Smooth muscle cell (in vitro differentiated cells): Measurements from ENCODE around the gene CCM2. TPM values are rescaled to one million over a fixed set of nuclear protein-coding genes. Genes with fewer than 3 reads are reported as not detected.

Source experiments
- DNase-seq: peaks from one replicate; lab custom pipeline; 2025; ENCODE audit not compliant: unreplicated experiment; lab: John Stamatoyannopoulos, UW
- H2AFZ ChIP-seq: fragments of 200-600 bp; sonication (generic); 2 replicates; pipeline ENCODE4 v1.6.0; 2016; ENCODE audit warnings: antibody characterized with exemption, low read depth, mild to moderate bottlenecking
- H3F3A ChIP-seq: fragments of 200-600 bp; sonication (generic); 2 replicates; pipeline ENCODE4 v1.6.0; 2017; ENCODE audit warnings: antibody characterized with exemption, low read depth
- H3K27ac ChIP-seq: fragments of 200-600 bp; sonication (generic); 2 replicates; pipeline ENCODE4 v1.5.1; 2016; ENCODE audit warnings: low read depth, mild to moderate bottlenecking
- H3K27me3 ChIP-seq: fragments of 200-600 bp; sonication (generic); 2 replicates; pipeline ENCODE4 v1.6.1; 2016; ENCODE audit warnings: low read depth, mild to moderate bottlenecking
- H3K36me3 ChIP-seq: fragments of 200-600 bp; sonication (generic); 2 replicates; pipeline ENCODE4 v1.5.1; 2016; ENCODE audit warnings: low read depth
- H3K4me1 ChIP-seq: fragments of 200-600 bp; sonication (generic); 2 replicates; pipeline ENCODE4 v1.5.1; 2016; ENCODE audit warnings: low read depth
- H3K4me2 ChIP-seq: fragments of 200-600 bp; sonication (generic); 2 replicates; pipeline ENCODE4 v1.6.0; 2016; ENCODE audit warnings: mild to moderate bottlenecking
- H3K4me3 ChIP-seq: fragments of 200-600 bp; sonication (generic); 2 replicates; pipeline ENCODE4 v1.5.1; 2016; ENCODE audit warnings: mild to moderate bottlenecking
- H3K79me2 ChIP-seq: fragments of 200-600 bp; sonication (generic); 2 replicates; pipeline ENCODE4 v1.6.0; 2016; ENCODE audit warnings: low read depth, mild to moderate bottlenecking
- H3K9ac ChIP-seq: fragments of 200-600 bp; sonication (generic); 2 replicates; pipeline ENCODE4 v1.6.0; 2016; ENCODE audit warnings: low read depth
- H3K9me3 ChIP-seq: fragments of 200-600 bp; sonication (generic); replicated peaks from 2 replicates; pipeline ENCODE4 v1.5.1; 2016; ENCODE audit warnings: low read depth
- H4K20me1 ChIP-seq: fragments of 200-600 bp; sonication (generic); 2 replicates; pipeline ENCODE4 v1.6.0; 2016; ENCODE audit warnings: low read depth
- WGBS: methylation state at CpG from one replicate; pipeline ENCODE4 v1.1.7; 2016; ENCODE audit warnings: low lambda C conversion rate; 5-methylcytosine and 5-hydroxymethylcytosine counted together
- polyA plus RNA-seq: library from polyadenylated mRNA; unstranded; fragments of >200 nt; fragmentation: Nextera tagmentation; extraction: Ambion mirVana; gene quantifications from 2 replicates; pipeline ENCODE4 v1.2.1, GENCODE V29; 2016
- total RNA-seq: library from RNA; depleted of rRNA; stranded (reverse); fragments of >200 nt; gene quantifications from 2 replicates; pipeline ENCODE4 v1.2.3, GENCODE V29; 2014
- TF ChIP-seq, protein P1 (sequence below): fragments of 200-600 bp; sonication (generic); IDR thresholded peaks from 2 replicates; pipeline ENCODE4 v1.5.1; 2017; ENCODE audit warnings: borderline replicate concordance, mild to moderate bottlenecking, antibody characterized with exemption; ENCODE audit not compliant: insufficient read depth, poor library complexity, severe bottlenecking

Gene CCM2
- total and polyA plus RNA-seq, 2 experiments from 2014 or later: 32.6 to 85.5 TPM

- Histone ChIP-seq H3K4me2 (no peak overlapping the region), H3K79me2 (no peaks in the 10 kb centered on the region), H3F3A (no peaks in the 10 kb centered on the region), H3K4me3 (no peak overlapping the region), H3K27ac (no peak overlapping the region), H3K4me1 (no peaks in the 10 kb centered on the region), H3K36me3 (no peaks in the 10 kb centered on the region), H4K20me1 (no peaks in the 10 kb centered on the region), H2AFZ (no peak overlapping the region), H3K9me3 (no peaks in the 10 kb centered on the region), H3K9ac (no peak overlapping the region), H3K27me3 (no peaks in the 10 kb centered on the region)
- WGBS: 93% methylated on average over 18 of the region's 18 CpGs
- TF ChIP-seq, protein P1, sequence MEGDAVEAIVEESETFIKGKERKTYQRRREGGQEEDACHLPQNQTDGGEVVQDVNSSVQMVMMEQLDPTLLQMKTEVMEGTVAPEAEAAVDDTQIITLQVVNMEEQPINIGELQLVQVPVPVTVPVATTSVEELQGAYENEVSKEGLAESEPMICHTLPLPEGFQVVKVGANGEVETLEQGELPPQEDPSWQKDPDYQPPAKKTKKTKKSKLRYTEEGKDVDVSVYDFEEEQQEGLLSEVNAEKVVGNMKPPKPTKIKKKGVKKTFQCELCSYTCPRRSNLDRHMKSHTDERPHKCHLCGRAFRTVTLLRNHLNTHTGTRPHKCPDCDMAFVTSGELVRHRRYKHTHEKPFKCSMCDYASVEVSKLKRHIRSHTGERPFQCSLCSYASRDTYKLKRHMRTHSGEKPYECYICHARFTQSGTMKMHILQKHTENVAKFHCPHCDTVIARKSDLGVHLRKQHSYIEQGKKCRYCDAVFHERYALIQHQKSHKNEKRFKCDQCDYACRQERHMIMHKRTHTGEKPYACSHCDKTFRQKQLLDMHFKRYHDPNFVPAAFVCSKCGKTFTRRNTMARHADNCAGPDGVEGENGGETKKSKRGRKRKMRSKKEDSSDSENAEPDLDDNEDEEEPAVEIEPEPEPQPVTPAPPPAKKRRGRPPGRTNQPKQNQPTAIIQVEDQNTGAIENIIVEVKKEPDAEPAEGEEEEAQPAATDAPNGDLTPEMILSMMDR: no peak
- DNase-seq: no peak
Observed at GRCh38 chr7:44970523-44971051, 29.4 kb upstream of the CCM2 start.

DNA sequence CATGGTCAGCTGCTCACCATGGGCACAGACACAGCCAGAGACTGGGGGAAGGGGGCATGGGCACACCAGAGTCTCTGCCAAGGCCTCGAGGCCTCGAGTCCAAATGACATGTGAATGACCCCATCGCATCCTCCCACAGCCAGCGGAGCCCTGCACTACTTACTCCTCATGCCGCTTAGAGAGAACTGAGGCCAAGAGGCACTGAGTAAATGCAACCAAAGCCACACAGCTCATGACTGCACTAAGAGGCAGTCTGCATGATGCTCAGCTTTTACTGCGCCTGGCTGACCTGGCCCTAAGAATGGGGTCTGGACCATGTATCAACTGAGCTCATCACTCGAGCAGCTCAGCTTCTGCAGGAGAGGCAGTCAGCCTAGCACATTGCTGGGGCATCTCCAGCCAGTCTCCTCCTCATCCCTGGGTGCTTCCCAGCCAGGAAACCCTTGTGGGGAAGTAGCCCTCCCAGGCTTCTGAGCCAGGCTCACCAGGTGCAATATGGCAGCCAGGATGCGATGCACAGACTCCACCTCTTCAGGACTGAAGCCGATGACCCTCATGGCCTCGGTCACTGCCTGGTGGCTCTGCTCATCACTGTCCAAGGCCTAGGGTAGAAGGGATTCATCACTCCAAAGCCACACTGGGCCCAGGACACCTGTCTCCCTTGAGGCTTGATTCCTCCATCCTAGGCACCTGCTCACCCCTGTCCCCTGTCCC, 28.7 kb upstream of the CCM2 start:
- TF ChIP-seq, protein P1: no peak
- DNase-seq: no peak
- H3K27ac ChIP-seq: no peak overlapping the region

DNA sequence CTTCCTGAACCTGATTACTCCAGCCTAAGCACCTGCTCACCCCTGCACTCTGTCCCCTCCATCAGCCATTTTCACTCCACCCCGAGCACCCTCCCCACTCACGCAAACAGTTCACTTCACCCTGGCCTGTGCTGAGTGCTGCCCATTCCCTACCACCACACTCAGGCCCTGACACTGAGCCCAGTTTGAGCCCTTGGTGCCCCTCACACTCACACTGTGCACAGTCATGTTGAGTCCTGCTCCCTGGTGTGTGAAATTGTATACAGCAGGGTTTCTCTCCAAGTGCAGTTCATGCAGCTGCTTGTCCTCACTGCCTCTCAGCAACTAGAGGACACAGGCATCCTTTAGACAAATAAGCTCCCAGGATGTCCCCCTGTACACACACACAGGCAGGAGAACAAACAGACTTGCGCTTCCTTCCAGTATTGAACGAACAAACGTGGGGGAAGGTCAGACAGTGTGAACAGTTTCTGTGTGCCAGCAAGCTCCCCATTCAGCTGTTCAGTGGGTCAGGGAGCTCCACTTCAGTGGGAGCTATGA, 28.0 kb upstream of the CCM2 start:
- no peak for DNase-seq
- no peaks in the 10 kb centered on the region for H3K9me3 ChIP-seq
- no peak overlapping the region for H2AFZ ChIP-seq
- no peak overlapping the region for H3K4me2 ChIP-seq
- no peak overlapping the region for H3K4me3 ChIP-seq
- H3F3A ChIP-seq: no peaks in the 10 kb centered on the region
- 85% methylated on average over 5 of the region's 5 CpGs for WGBS
- no peak overlapping the region for H3K27ac ChIP-seq
- no peaks in the 10 kb centered on the region for H3K27me3 ChIP-seq
- no peaks in the 10 kb centered on the region for H4K20me1 ChIP-seq
- TF ChIP-seq, protein P1: no peak
- no peaks in the 10 kb centered on the region for H3K36me3 ChIP-seq
- H3K9ac ChIP-seq: no peak overlapping the region
- H3K79me2 ChIP-seq: no peaks in the 10 kb centered on the region
- no peaks in the 10 kb centered on the region for H3K4me1 ChIP-seq

More for the DNA sequence above, 28.7 kb upstream of the CCM2 start:
- Histone ChIP-seq H3K27me3 (no peaks in the 10 kb centered on the region), H3K36me3 (no peaks in the 10 kb centered on the region), H3K79me2 (no peaks in the 10 kb centered on the region), H3K9me3 (no peaks in the 10 kb centered on the region), H2AFZ (no peak overlapping the region), H3K4me1 (no peaks in the 10 kb centered on the region), H3K9ac (no peak overlapping the region), H3F3A (no peaks in the 10 kb centered on the region), H3K4me2 (no peak overlapping the region), H3K4me3 (no peak overlapping the region), H4K20me1 (no peaks in the 10 kb centered on the region)
- 95% methylated on average over 10 of the region's 10 CpGs for WGBS
